H1 (cell line): ENCODE data around the gene TMPRSS13. TPM values are rescaled to one million over a fixed set of nuclear protein-coding genes. Genes with fewer than 3 reads are reported as not detected.

Experiments used
- CTCF ChIA-PET: fragments of 300-600 bp; sonication (Branson Sonifier 250); formaldehyde crosslinking; loops from one replicate; lab custom pipeline; 2021; ENCODE audit not compliant: partially characterized antibody; lab: Charles Lee
- POLR2A ChIA-PET: fragments of 300-600 bp; sonication (Branson Sonifier 250); formaldehyde crosslinking; loops from one replicate; lab custom pipeline; 2021; ENCODE audit warnings: inconsistent platforms; ENCODE audit not compliant: partially characterized antibody; lab: Charles Lee
- DNase-seq, 2 experiments: peaks; one replicate each; pipeline versions ENCODE4 v3.0.0 to v3.0.0-alpha.2; 2010 to 2022; ENCODE audit warnings: low spot score in 2 of 2, low read depth in 1 of 2, mixed read lengths in 1 of 2
- FAIRE-seq: peaks from 2 replicates; lab custom pipeline; 2011; peaks lifted over from hg19 to GRCh38; lab: Jason Lieb, UNC
- H2AFZ ChIP-seq: 2 replicates; pipeline ENCODE4 v1.8.1; 2012; ENCODE audit warnings: low read length, inconsistent platforms
- H2AK5ac ChIP-seq: 2 replicates; pipeline ENCODE4 v1.6.1; 2013; ENCODE audit warnings: low read depth, low read length
- H2BK120ac ChIP-seq: replicated peaks from 2 replicates; pipeline ENCODE3; 2013; ENCODE audit warnings: low read depth, low read length, inconsistent platforms
- H2BK12ac ChIP-seq: 2 replicates; pipeline ENCODE4 v1.6.1; 2013; ENCODE audit warnings: low read depth, low read length
- H2BK15ac ChIP-seq: 2 replicates; pipeline ENCODE4 v1.6.1; 2013; ENCODE audit warnings: low read length
- H2BK20ac ChIP-seq: 2 replicates; pipeline ENCODE4 v1.6.1; 2013; ENCODE audit warnings: low read length
- H2BK5ac ChIP-seq: 2 replicates; pipeline ENCODE4 v1.6.1; 2013; ENCODE audit warnings: low read depth, low read length
- H3K14ac ChIP-seq: 2 replicates; pipeline ENCODE4 v1.6.1; 2013; ENCODE audit warnings: inconsistent platforms; ENCODE audit not compliant: insufficient read length
- H3K18ac ChIP-seq: 2 replicates; pipeline ENCODE4 v1.6.1; 2013; ENCODE audit warnings: low read length; ENCODE audit errors: extremely low read depth
- H3K23ac ChIP-seq: 2 replicates; pipeline ENCODE4 v1.6.1; 2013; ENCODE audit warnings: inconsistent platforms; ENCODE audit not compliant: insufficient read length
- H3K23me2 ChIP-seq: 2 replicates; pipeline ENCODE4 v1.6.1; 2013; ENCODE audit warnings: low read depth, low read length
- H3K27ac ChIP-seq: 2 replicates; pipeline ENCODE4 v1.6.1; 2011; ENCODE audit warnings: low read depth, low read length, inconsistent platforms
- H3K27me3 ChIP-seq, 4 experiments: replicated peaks in 1 of 4; 1 replicate in 1 of 4; 2 replicates in 3 of 4; pipeline versions ENCODE4 v1.6.1 to v1.8.1; 2011 to 2013; ENCODE audit warnings: low read length in 3 of 4, mild to moderate bottlenecking in 3 of 4, inconsistent platforms in 2 of 4, mixed read lengths in 2 of 4, moderate library complexity in 1 of 4; ENCODE audit not compliant: control insufficient read depth in 3 of 4, insufficient read depth in 3 of 4; ENCODE audit errors: extremely low read depth in 1 of 4
- H3K36me3 ChIP-seq, 4 experiments: 2 replicates each; pipeline versions ENCODE4 v1.6.1 to v1.8.1; 2011 to 2013; ENCODE audit warnings: mild to moderate bottlenecking in 4 of 4, low read length in 3 of 4, moderate library complexity in 2 of 4, control low read depth in 1 of 4, inconsistent platforms in 1 of 4; ENCODE audit not compliant: insufficient read depth in 4 of 4, control insufficient read depth in 2 of 4
- H3K4ac ChIP-seq: replicated peaks from 2 replicates; pipeline ENCODE3; 2013; ENCODE audit warnings: low read length, low read depth, mixed read lengths, inconsistent platforms; ENCODE audit not compliant: insufficient read length
- H3K4me1 ChIP-seq, 4 experiments: replicated peaks in 1 of 4; 1 replicate in 1 of 4; 2 replicates in 3 of 4; pipeline versions ENCODE4 v1.6.1 to v1.8.1; 2011 to 2013; ENCODE audit warnings: low read length in 3 of 4, inconsistent platforms in 2 of 4, mixed read lengths in 1 of 4; ENCODE audit not compliant: insufficient read depth in 4 of 4, control insufficient read depth in 3 of 4
- H3K4me2 ChIP-seq, 2 experiments: 2 replicates each; pipeline versions ENCODE4 v1.6.1 to v1.8.1; 2011 to 2013; ENCODE audit warnings: low read depth in 2 of 2, low read length in 2 of 2, control low read depth in 1 of 2, inconsistent platforms in 1 of 2, mild to moderate bottlenecking in 1 of 2; ENCODE audit not compliant: insufficient read depth in 1 of 2
- H3K4me3 ChIP-seq, 4 experiments: fragments of 200-600, 300-600 bp in 1 of 4; sonication (generic), shearing (Covaris generic), sonication (Bioruptor Twin) in 1 of 4; 2 replicates each; pipeline versions ENCODE4 v1.5.1 to v1.8.1; 2011 to 2016; ENCODE audit warnings: low read length in 4 of 4, low read depth in 3 of 4, control low read depth in 2 of 4, inconsistent platforms in 2 of 4, mild to moderate bottlenecking in 2 of 4, mixed read lengths in 1 of 4, moderate library complexity in 1 of 4; ENCODE audit not compliant: insufficient read depth in 2 of 4; ENCODE audit errors: extremely low read depth in 1 of 4
- H3K56ac ChIP-seq: replicated peaks from 2 replicates; pipeline ENCODE3; 2013; ENCODE audit warnings: low read depth, mild to moderate bottlenecking, mixed read lengths, low read length, inconsistent platforms; ENCODE audit not compliant: insufficient read length
- H3K79me1 ChIP-seq: 2 replicates; pipeline ENCODE4 v1.6.1; 2013; ENCODE audit warnings: low read depth, low read length, control low read depth
- H3K79me2 ChIP-seq, 2 experiments: 2 replicates each; pipeline versions ENCODE4 v1.6.1 to v1.8.1; 2012 to 2013; ENCODE audit warnings: low read length in 2 of 2, mild to moderate bottlenecking in 2 of 2, inconsistent platforms in 1 of 2; ENCODE audit not compliant: insufficient read depth in 2 of 2, control insufficient read depth in 1 of 2
- H3K9ac ChIP-seq, 4 experiments: replicated peaks in 1 of 4; 1 replicate in 1 of 4; 2 replicates in 3 of 4; pipeline versions ENCODE4 v1.6.1 to v1.8.1; 2011 to 2013; ENCODE audit warnings: low read depth in 3 of 4, low read length in 3 of 4, control low read depth in 2 of 4, mild to moderate bottlenecking in 2 of 4, moderate library complexity in 2 of 4, inconsistent platforms in 1 of 4; ENCODE audit errors: extremely low read depth in 1 of 4
- H3K9me3 ChIP-seq, 2 experiments: 2 replicates each; pipeline versions ENCODE4 v1.6.1 to v1.8.1; 2012 to 2013; ENCODE audit warnings: mild to moderate bottlenecking in 2 of 2, moderate library complexity in 2 of 2, control low read depth in 1 of 2, inconsistent platforms in 1 of 2, low read depth in 1 of 2, low read length in 1 of 2, mixed read lengths in 1 of 2; ENCODE audit not compliant: insufficient read depth in 2 of 2
- H4K20me1 ChIP-seq, 2 experiments: replicated peaks in 1 of 2; 2 replicates each; pipeline versions ENCODE3 to v1.8.1; 2011 to 2013; ENCODE audit warnings: inconsistent platforms in 2 of 2, low read length in 2 of 2, mild to moderate bottlenecking in 1 of 2; ENCODE audit not compliant: insufficient read depth in 2 of 2, control insufficient read depth in 1 of 2
- H4K5ac ChIP-seq: 2 replicates; pipeline ENCODE4 v1.6.1; 2013; ENCODE audit warnings: low read length, low read depth, mixed read lengths, inconsistent platforms; ENCODE audit not compliant: insufficient read length
- H4K8ac ChIP-seq: 2 replicates; pipeline ENCODE4 v1.8.0; 2013; ENCODE audit warnings: mild to moderate bottlenecking, moderate library complexity, low read length, inconsistent platforms; ENCODE audit not compliant: insufficient read depth; ENCODE audit errors: extremely low read depth
- H4K91ac ChIP-seq: replicated peaks from 2 replicates; pipeline ENCODE3; 2013; ENCODE audit warnings: low read length, mixed read lengths, inconsistent platforms; ENCODE audit not compliant: insufficient read length
- ASH2L ChIP-seq: fragments of 200-600, 300-600 bp; sonication (generic); IDR thresholded peaks from one replicate; pipeline ENCODE4 v1.7.1; 2017; ENCODE audit warnings: low read length
- BACH1 ChIP-seq: IDR thresholded peaks from 2 replicates; pipeline ENCODE4 v1.6.1; 2012; ENCODE audit warnings: low read length, improper control_type of control experiment
- CBX5 ChIP-seq: fragments of 300-800, 300-1000 bp; sonication (generic); IDR thresholded peaks from 2 replicates; pipeline ENCODE4 v1.7.1; 2016; ENCODE audit warnings: antibody characterized with exemption, low read length, low read depth
- EZH2 ChIP-seq: fragments of 200-600 bp; sonication (generic); IDR thresholded peaks from 2 replicates; pipeline ENCODE4 v1.7.1; 2012; ENCODE audit warnings: low read depth, mild to moderate bottlenecking, moderate library complexity, low read length, inconsistent platforms; ENCODE audit not compliant: severe bottlenecking
- GTF2F1 ChIP-seq: IDR thresholded peaks from 2 replicates; pipeline ENCODE4 v1.6.1; 2012; ENCODE audit warnings: low read depth, low read length, improper control_type of control experiment, borderline replicate concordance
- KDM5A ChIP-seq: fragments of 200-600 bp; IDR thresholded peaks from 2 replicates; pipeline ENCODE4 v1.7.1; 2012; ENCODE audit warnings: mild to moderate bottlenecking, low read length, inconsistent platforms, mixed read lengths
- RAD21 ChIP-seq, 2 experiments: IDR thresholded peaks in 1 of 2; conservative IDR thresholded peaks in 1 of 2; 2 replicates each; pipeline ENCODE4 v1.6.1; 2011; ENCODE audit warnings: low read depth in 2 of 2, low read length in 2 of 2, improper control_type of control experiment in 1 of 2, inconsistent platforms in 1 of 2, mild to moderate bottlenecking in 1 of 2, moderate library complexity in 1 of 2
- TBP ChIP-seq: IDR thresholded peaks from 2 replicates; pipeline ENCODE4 v1.6.1; 2011; ENCODE audit warnings: low read depth, low read length, improper control_type of control experiment
- ZNF274 ChIP-seq: IDR thresholded peaks from 2 replicates; pipeline ENCODE4 v1.7.0; 2012; ENCODE audit warnings: low read length, borderline replicate concordance; ENCODE audit errors: extremely low read depth
- WGBS, 2 experiments: shearing (Covaris generic) in 1 of 2; methylation state at CpG; one replicate each; pipeline versions ENCODE4 v1.1.6 to v1.1.7; 2013 to 2015; ENCODE audit warnings: low lambda C conversion rate in 2 of 2, mixed read lengths in 2 of 2, inconsistent platforms in 1 of 2, low coverage in 1 of 2, missing lambda C conversion rate in 1 of 2; ENCODE audit not compliant: insufficient replicate concordance in 2 of 2, insufficient coverage in 1 of 2, insufficient read length in 1 of 2; ENCODE audit errors: extremely low coverage in 1 of 2, missing lambda C conversion rate in 1 of 2; 5-methylcytosine and 5-hydroxymethylcytosine counted together
- polyA plus RNA-seq, 7 experiments: library from polyadenylated mRNA; depleted of rRNA in 3 of 7; stranded (reverse) in 5 of 7; unstranded in 2 of 7; fragments of >200 nt in 5 of 7; fragments of 200-250 nt in 2 of 7; gene quantifications; 1 replicate in 5 of 7; 2 replicates in 1 of 7; 4 replicates in 1 of 7; pipeline versions ENCODE4 v1.2.1 to v1.2.3, GENCODE V29; 2011 to 2013; ENCODE audit warnings: missing spikeins in 2 of 7, mixed read lengths in 2 of 7
- total RNA-seq: library from RNA; stranded (reverse); fragmentation: NEBNext Ultra II Directional; extraction: Animal tissue kit (Norgen Biotek cat#: 25700); gene quantifications from 2 replicates; pipeline ENCODE4 v1.2.1, GENCODE V29; 2021
- TF ChIP-seq, protein P1 (sequence below), 3 experiments: IDR thresholded peaks; 1 replicate in 2 of 3; 2 replicates in 1 of 3; pipeline versions ENCODE4 v1.5.1 to v1.6.1; 2011; ENCODE audit warnings: low read length in 3 of 3, mild to moderate bottlenecking in 3 of 3, inconsistent platforms in 2 of 3, low read depth in 1 of 3, moderate library complexity in 1 of 3; ENCODE audit not compliant: insufficient read depth in 1 of 3; ENCODE audit errors: control extremely low read depth in 1 of 3

The TMPRSS13 gene
- total and polyA plus RNA-seq, 2 of the 8 experiments (the other 6 are each of a cell fraction or from before 2014, with no cell fraction given) = 0.61 to 0.79 TPM

DNA sequence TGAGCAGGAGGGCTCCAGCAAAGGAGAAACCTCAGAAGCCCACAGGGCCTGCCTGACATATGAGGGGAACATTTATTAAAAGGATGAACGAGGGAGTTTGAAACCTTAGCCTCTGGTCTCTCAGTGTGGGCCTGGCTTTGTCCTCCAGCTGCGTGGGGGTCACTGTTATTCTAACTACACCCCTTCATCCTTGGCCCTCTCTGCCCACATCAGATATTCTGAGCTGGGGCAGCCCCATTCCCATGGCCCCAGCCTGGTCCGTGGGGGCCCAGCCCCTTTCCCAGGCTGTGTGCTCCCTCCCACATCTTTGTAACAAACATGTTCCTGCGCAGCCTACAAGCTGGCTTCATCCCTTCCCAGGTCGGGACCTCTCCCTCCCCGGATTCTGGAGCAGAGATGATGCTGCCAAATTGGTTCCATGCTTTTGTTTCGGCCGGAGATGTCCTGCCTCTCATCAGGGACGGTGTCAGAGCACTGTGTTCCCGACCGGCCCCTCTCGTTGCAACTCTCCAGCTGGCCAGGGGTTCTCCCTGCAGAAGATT is 56.7 kb downstream of the TMPRSS13 start:
- peaks cover 13% of the 10 kb centered on the region for H3K79me1 ChIP-seq
- no peak for TF ChIP-seq BACH1
- TF ChIP-seq, protein P1, sequence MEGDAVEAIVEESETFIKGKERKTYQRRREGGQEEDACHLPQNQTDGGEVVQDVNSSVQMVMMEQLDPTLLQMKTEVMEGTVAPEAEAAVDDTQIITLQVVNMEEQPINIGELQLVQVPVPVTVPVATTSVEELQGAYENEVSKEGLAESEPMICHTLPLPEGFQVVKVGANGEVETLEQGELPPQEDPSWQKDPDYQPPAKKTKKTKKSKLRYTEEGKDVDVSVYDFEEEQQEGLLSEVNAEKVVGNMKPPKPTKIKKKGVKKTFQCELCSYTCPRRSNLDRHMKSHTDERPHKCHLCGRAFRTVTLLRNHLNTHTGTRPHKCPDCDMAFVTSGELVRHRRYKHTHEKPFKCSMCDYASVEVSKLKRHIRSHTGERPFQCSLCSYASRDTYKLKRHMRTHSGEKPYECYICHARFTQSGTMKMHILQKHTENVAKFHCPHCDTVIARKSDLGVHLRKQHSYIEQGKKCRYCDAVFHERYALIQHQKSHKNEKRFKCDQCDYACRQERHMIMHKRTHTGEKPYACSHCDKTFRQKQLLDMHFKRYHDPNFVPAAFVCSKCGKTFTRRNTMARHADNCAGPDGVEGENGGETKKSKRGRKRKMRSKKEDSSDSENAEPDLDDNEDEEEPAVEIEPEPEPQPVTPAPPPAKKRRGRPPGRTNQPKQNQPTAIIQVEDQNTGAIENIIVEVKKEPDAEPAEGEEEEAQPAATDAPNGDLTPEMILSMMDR (IDR thresholded peaks at IDR 0.05; ENCODE audit: control extremely low read depth in 1 of 3, insufficient read depth in 1 of 3, low read depth in 1 of 3, low read length in 3 of 3) = no peak
- TF ChIP-seq ASH2L = no peak
- no peak for TF ChIP-seq CBX5
- no peak for TF ChIP-seq TBP
- no peak for TF ChIP-seq GTF2F1
- TF ChIP-seq ZNF274 = no peak
- TF ChIP-seq EZH2 = no peak
- no peak for TF ChIP-seq KDM5A
- no peak for TF ChIP-seq RAD21 (IDR thresholded peaks at IDR 0.05 in 1 of 2, conservative IDR thresholded peaks at IDR 0.05 in 1 of 2; ENCODE audit: low read depth in 2 of 2, low read length in 2 of 2)

More for the DNA sequence above, 56.7 kb downstream of the TMPRSS13 start:
- Histone ChIP-seq H2AK5ac (no peak overlapping the region), H2BK15ac (no peak overlapping the region), H3K79me2 (peaks cover 0 to 47% of the 10 kb centered on the region in 2 experiments; a peak in 2 of 4 replicates), H3K23me2 (peaks cover 25% of the 10 kb centered on the region), H4K20me1 (peaks cover 8 to 15% of the 10 kb centered on the region in 2 experiments), H2AFZ (no peak overlapping the region), H3K9ac (no peak overlapping the region), H3K27ac (no peak overlapping the region), H4K5ac (no peak overlapping the region), H3K9me3 (no peaks in the 10 kb centered on the region), H2BK5ac (no peak overlapping the region), H3K4ac (no peak overlapping the region), H3K18ac (no peak overlapping the region), H3K4me1 (peaks cover 12 to 43% (median 31%) of the 10 kb centered on the region in 4 experiments), H3K14ac (no peak overlapping the region), H3K56ac (no peak overlapping the region), H3K36me3 (no peaks in the 10 kb centered on the region), H4K8ac (no peak overlapping the region), H3K4me3 (no peak overlapping the region), H3K27me3 (peaks cover 0 to 13% (median 9%) of the 10 kb centered on the region in 4 experiments; a peak in 4 of 7 replicates), H2BK12ac (no peak overlapping the region), H2BK120ac (no peak overlapping the region), H2BK20ac (no peak overlapping the region), H3K23ac (no peak overlapping the region), H3K4me2 (no peak overlapping the region; a peak in 1 of 4 replicates), H4K91ac (no peak overlapping the region)
- 81% methylated on average over 12 of the region's 12 CpGs; no CpG with 5 or more reads in 1 of the 2 experiments for WGBS, 2 experiments
- POLR2A ChIA-PET = interaction anchor here (1.3 kb wide), 1 partner anchor 10 kb away, joined by 3 read pairs; no protein-coding TSS in a partner anchor
- CTCF ChIA-PET = interaction anchor here (1.1 to 1.5 kb wide), 3 partner anchors 11 to 74 kb away, joined by 4 to 6 read pairs (median 5); no protein-coding TSS in a partner anchor
- FAIRE-seq (no peak), DNase-seq (no peak)
